Measurements from ENCODE around the gene LRCH4.
A peak's percentile ranks its signal among the peaks of the same experiment; 100 is the strongest.

Gene LRCH4

GRCh38 chr7:100604976-100605911 is 19.3 kb upstream of the LRCH4 start:
- no peak for DNase-seq

DNA sequence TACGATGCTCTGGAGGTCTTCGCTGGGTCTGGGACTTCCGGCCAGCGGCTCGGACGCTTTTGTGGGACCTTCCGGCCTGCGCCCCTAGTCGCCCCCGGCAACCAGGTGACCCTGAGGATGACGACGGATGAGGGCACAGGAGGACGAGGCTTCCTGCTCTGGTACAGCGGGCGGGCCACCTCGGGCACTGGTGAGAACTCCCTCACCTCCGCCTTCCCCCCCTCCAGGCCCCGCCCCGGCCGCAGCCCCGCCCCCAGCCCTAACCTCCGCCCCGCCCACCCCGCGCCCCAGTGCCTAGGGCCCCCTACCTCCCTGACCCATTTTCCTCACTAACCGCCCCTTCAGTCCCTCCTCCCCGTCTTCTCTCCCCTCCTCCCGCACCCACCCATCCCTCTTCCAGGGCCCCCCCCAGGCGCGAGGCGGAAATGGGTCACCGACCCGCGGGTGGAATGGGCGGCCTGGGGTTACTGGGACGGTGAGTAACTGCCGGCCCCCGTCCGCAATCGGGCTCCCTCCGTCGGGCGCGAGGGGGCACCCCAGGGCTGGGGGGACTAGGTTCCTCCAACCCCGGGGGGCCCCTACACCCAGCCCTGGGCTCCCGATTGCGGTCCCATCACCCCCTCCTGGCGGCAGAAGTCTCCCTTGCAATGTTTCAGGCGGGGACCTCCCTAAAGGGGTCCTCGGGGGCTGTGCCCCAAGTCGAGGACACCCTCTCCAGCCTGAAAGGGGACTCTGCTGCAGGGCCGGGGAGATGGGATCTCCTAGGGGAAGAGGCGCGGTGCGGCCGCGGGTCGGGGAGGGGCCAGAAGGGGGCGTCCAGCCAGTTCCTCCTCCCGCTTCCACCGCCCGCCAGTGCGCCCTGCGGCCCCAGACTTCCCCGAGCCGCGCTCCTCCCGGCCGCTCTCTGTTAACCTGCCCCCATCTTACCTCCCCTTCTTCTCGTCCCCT is 18.4 kb upstream of the LRCH4 start:
- peak; percentile 34 to 50 for DNase-seq

DNA sequence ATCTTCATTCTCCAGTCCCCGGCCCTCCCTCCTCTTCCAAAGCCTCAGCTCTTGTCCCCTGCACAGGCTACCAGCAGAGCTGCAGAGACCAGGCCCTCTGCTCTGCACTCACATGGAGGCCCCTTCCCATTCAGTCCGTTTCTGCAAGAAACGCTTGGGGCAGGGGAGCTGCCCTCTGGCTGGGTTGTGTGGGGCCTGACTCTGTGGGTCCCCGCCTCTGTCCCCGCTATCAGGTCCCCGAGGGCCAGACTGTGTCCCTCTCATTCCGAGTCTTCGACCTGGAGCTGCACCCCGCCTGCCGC is 17.7 kb upstream of the LRCH4 start:
- DNase-seq = no peak

DNA sequence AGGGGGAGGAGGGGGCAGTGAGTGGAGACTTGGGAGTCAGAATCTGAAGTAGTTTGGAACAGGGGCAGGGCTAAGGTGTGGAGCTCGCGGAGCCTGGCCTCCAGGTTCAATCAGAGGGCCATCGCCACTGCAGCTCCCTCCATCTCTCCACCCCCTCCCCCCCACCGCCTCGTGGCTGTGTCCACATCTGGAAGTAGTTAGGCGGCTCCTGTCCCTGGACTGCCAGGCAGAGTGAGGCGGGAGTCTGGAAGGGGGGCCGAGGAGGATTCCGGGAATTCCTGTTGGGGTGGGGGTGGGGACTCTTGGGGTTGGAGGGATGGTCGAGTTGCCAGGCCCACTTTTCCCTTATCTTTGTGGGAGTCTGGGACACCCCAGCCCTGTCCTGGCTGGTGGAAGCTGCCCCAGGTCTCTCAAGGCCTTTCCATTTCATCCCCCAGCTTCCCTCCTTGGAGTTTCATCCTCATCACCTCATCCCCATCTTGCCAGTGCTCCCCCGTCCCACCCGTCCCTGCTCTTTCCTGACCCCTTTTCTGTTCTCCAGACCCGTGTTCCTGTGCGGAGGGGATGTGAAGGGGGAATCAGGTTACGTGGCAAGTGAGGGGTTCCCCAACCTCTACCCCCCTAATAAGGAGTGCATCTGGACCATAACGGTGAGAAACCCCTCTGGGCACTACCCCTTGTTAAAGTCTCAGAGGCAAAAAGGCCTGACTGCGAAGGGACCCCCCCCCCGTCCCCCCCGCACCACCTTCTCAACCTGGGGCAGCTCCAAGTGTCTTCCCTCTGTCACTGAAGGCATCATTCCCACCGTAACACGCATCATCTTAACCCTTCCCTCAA is 17.2 kb upstream of the LRCH4 start:
- no peak for DNase-seq

- DNase-seq = no peak
Measured at GRCh38 chr7:100600730-100601038, 14.8 kb upstream of the LRCH4 start.

DNA sequence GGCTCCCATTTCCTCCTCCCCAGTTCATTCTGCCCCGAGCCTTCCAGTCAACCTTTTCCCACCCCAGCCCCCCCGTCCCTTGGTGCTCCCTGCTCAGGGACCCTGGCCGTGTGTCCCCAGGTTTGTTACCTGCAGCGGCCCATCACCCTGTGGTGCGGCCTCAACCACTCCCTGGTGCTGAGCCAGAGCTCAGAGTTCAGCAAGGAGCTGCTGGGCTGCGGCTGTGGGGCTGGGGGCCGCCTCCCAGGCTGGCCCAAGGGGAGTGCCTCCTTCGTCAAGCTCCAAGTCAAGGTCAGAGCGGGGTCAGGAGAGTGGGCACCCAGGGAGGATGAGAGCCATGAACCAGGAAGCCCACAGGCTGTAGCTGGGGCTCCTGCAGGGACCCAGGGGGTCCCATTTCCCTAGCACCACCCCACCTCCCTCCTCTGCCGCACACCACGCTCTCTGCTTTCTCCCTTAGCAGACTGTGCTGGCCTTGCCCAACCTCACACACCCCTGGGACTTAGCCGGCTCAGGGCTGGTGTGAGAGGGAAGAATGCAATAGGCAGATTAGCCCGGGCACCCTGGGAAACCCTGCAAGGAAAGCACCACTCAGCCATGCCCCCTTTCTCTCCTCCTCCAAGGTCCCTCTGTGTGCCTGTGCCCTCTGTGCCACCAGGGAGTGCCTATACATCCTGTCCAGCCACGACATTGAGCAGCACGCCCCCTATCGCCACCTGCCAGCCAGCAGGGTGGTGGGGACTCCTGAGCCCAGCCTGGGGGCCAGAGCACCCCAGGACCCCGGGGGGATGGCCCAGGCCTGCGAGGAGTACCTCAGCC is 14.2 kb upstream of the LRCH4 start:
- DNase-seq = peak in 1 of 2 experiments; percentile 11

- no peak for DNase-seq
Measured at GRCh38 chr7:100598425-100598824, 12.5 kb upstream of the LRCH4 start.

GRCh38 chr7:100595188-100595587 is 9.3 kb upstream of the LRCH4 start:
- DNase-seq = no peak

GRCh38 chr7:100591596-100591995 is 5.7 kb upstream of the LRCH4 start:
- no peak for DNase-seq

- no peak for DNase-seq
Measured at GRCh38 chr7:100590077-100590737, 4.3 kb upstream of the LRCH4 start.

- no peak for DNase-seq
Measured at GRCh38 chr7:100589341-100589947, 3.5 kb upstream of the LRCH4 start.

DNA sequence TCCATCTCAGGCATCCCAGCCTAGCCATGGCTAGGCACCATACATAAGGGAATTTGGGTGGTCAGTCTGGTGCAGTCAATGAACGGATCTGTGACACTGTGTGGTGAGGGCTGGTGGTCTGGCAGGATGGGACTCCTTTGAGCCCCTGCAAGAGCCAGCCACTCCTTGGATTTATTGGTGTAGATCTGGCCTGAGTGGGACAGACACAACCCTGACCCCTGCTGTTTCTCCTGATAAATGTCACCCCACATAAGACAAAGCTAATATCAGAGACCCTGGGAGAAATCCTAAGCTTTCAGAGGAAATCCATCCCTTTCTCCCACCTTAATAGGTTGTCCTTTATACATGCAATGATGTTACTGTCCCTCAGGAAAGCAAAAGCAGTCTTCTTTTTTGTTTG is 2.5 kb upstream of the LRCH4 start:
- DNase-seq = no peak

DNA sequence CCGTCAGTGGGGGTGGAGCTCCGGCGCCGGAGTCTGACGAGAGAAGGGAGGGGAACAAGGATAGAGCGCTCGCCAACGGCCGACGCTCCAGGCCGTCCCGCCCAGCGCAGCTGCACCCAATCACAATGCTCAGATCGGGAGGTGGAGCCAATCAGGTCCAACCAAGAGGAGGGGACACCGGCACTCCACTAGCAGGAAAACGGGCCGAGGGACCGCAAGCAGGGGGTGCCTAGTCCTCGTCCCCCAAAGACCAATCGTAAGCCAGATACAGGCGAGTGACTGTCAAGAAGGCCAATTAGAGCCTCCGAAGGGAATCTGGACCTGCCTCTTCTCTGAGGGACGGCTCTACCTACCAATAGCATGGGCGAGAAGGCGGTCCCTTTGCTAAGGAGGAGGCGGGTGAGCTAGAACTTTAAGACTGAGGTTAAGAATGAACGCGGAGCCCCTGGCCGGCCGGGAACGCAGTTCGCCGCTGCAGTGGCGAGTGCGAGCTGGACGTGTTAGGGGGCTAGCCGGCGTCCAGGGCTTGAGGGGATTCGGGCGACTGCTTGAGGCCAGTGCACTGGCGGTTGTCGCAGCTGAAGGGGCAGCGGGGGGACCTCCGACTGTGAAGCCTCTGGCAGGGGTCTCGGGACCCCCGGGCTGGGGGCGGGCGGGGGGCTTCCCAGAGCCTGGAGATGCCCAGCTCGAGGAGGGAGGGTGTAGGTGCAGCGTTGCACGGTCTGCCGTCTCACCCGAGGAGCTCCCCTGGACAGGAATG is 517 bp upstream of the LRCH4 start, which contains the start of gene FBXO24:
Gene FBXO24, plus strand, starts transcription at position 63 of the 760 bp plus-strand sequence. Its CDS starts 298 bp downstream, at position 361.
- DNase-seq = peak; percentile 97 to 100

- no peak for DNase-seq
Measured at GRCh38 chr7:100584683-100585510, 1.0 kb downstream of the LRCH4 start.

- DNase-seq = no peak
Measured at GRCh38 chr7:100584054-100584682, 1.8 kb downstream of the LRCH4 start.

- DNase-seq = no peak
Measured at GRCh38 chr7:100583132-100584053, 2.5 kb downstream of the LRCH4 start.

- DNase-seq = no peak
Measured at GRCh38 chr7:100582650-100583049, 3.3 kb downstream of the LRCH4 start.
